SK-N-SH treated with all-trans-retinoic acid at 6 μM for 48 hours (cell line): ENCODE measurements around the gene MAPK10.

ENCODE experiments used
- ATAC-seq: fragments of 200-7000 bp; cut with Tn5 transposase; 3 replicates; pipeline ENCODE4 v1.9.1; 2020; ENCODE audit warnings: mild to moderate bottlenecking, moderate library complexity
- ARNTL ChIP-seq: fragments of 450-650 bp; formaldehyde crosslinking; IDR thresholded peaks from 2 replicates; pipeline ENCODE4 v1.5.0; 2020; ENCODE audit warnings: low read depth, mild to moderate bottlenecking, moderate library complexity, borderline replicate concordance
- BACH2 ChIP-seq: fragments of 250-450 bp; sonication (Bioruptor Pico); IDR thresholded peaks from 2 replicates; pipeline ENCODE4 v1.9.0; 2021; ENCODE audit warnings: mild to moderate bottlenecking, borderline replicate concordance
- CREB5 ChIP-seq: fragments of 250-450 bp; sonication (Bioruptor Pico); IDR thresholded peaks from 2 replicates; pipeline ENCODE4 v1.5.1; 2020; ENCODE audit warnings: low read depth, mild to moderate bottlenecking, moderate library complexity
- CSDC2 ChIP-seq: fragments of 250-450 bp; sonication (Bioruptor Pico); IDR thresholded peaks from 2 replicates; pipeline ENCODE4 v1.5.0; 2020; ENCODE audit warnings: mild to moderate bottlenecking, moderate library complexity
- CSRNP3 ChIP-seq: fragments of 250-450 bp; sonication (Bioruptor Pico); IDR thresholded peaks from 2 replicates; pipeline ENCODE4 v1.5.1; 2021; ENCODE audit warnings: mild to moderate bottlenecking, moderate library complexity
- ESRRG ChIP-seq: fragments of 250-450 bp; sonication (Bioruptor Pico); IDR thresholded peaks from 2 replicates; pipeline ENCODE4 v1.6.1; 2021; ENCODE audit warnings: mild to moderate bottlenecking
- GLIS3 ChIP-seq: fragments of 250-450 bp; sonication (Bioruptor Pico); IDR thresholded peaks from 2 replicates; pipeline ENCODE4 v1.5.0; 2020; ENCODE audit warnings: mild to moderate bottlenecking, moderate library complexity
- ISL1 ChIP-seq: fragments of 250-450 bp; sonication (Bioruptor Pico); IDR thresholded peaks from 2 replicates; pipeline ENCODE4 v2.1.2; 2022; ENCODE audit warnings: mild to moderate bottlenecking, moderate library complexity
- OSR1 ChIP-seq: fragments of 250-450 bp; sonication (Bioruptor Pico); IDR thresholded peaks from 2 replicates; pipeline ENCODE4 v1.8.0; 2022; ENCODE audit warnings: moderate library complexity, mild to moderate bottlenecking, inconsistent platforms
- PATZ1 ChIP-seq: fragments of 250-450 bp; sonication (Bioruptor Pico); IDR thresholded peaks from 2 replicates; pipeline ENCODE4 v1.8.0; 2020; ENCODE audit warnings: mild to moderate bottlenecking, moderate library complexity, borderline replicate concordance
- POU6F1 ChIP-seq: fragments of 250-450 bp; sonication (Bioruptor Pico); IDR thresholded peaks from 2 replicates; pipeline ENCODE4 v1.8.0; 2021; ENCODE audit warnings: low read depth, mild to moderate bottlenecking, moderate library complexity, borderline replicate concordance
- PPARA ChIP-seq: fragments of 250-450 bp; sonication (Bioruptor Pico); IDR thresholded peaks from 2 replicates; pipeline ENCODE4 v1.5.0; 2020; ENCODE audit warnings: mild to moderate bottlenecking, borderline replicate concordance
- RARB ChIP-seq: fragments of 250-450 bp; sonication (Bioruptor Pico); IDR thresholded peaks from 2 replicates; pipeline ENCODE4 v1.8.0; 2021; ENCODE audit warnings: mild to moderate bottlenecking, moderate library complexity
- TCF4 ChIP-seq: fragments of 250-450 bp; sonication (Bioruptor Pico); IDR thresholded peaks from 2 replicates; pipeline ENCODE4 v1.8.0; 2021; ENCODE audit warnings: mild to moderate bottlenecking, moderate library complexity, borderline replicate concordance
- TOX ChIP-seq: fragments of 250-450 bp; sonication (Bioruptor Pico); IDR thresholded peaks from 2 replicates; pipeline ENCODE4 v1.8.0; 2021; ENCODE audit warnings: mild to moderate bottlenecking, moderate library complexity, borderline replicate concordance
- TSHZ2 ChIP-seq: fragments of 250-450 bp; sonication (Bioruptor Pico); IDR thresholded peaks from 2 replicates; pipeline ENCODE4 v1.5.0; 2020; ENCODE audit warnings: mild to moderate bottlenecking, moderate library complexity
- ZC3H10 ChIP-seq: fragments of 250-450 bp; sonication (Bioruptor Pico); IDR thresholded peaks from 2 replicates; pipeline ENCODE4 v1.5.1; 2021; ENCODE audit warnings: mild to moderate bottlenecking, moderate library complexity
- ZFP3 ChIP-seq: fragments of 250-450 bp; sonication (Bioruptor Pico); IDR thresholded peaks from 2 replicates; pipeline ENCODE4 v1.5.0; 2020; ENCODE audit warnings: mild to moderate bottlenecking, moderate library complexity
- ZFP30 ChIP-seq: fragments of 450-650 bp; formaldehyde crosslinking; IDR thresholded peaks from 2 replicates; pipeline ENCODE4 v1.5.0; 2022; ENCODE audit warnings: mild to moderate bottlenecking, moderate library complexity
- ZNF565 ChIP-seq: fragments of 450-650 bp; formaldehyde crosslinking; conservative IDR thresholded peaks from 2 replicates; pipeline ENCODE4 v1.5.0; 2020; ENCODE audit warnings: low read depth, mild to moderate bottlenecking, moderate library complexity
- ZNF70 ChIP-seq: fragments of 450-650 bp; formaldehyde crosslinking; IDR thresholded peaks from 2 replicates; pipeline ENCODE4 v1.5.0; 2020; ENCODE audit warnings: mild to moderate bottlenecking, moderate library complexity

MAPK10 gene

GRCh38 chr4:85955620-85956292, 404.1 kb downstream of the MAPK10 start:
- no peak for ATAC-seq
- TF ChIP-seq ZFP3 (no peak), ARNTL (CRISPR knock-in tag) (no peak), OSR1 (CRISPR knock-in tag) (no peak), BACH2 (CRISPR knock-in tag) (no peak), PPARA (CRISPR knock-in tag) (no peak), ZNF70 (CRISPR knock-in tag) (no peak), PATZ1 (no peak), CSRNP3 (CRISPR knock-in tag) (no peak), GLIS3 (no peak), TOX (CRISPR knock-in tag) (no peak), RARB (CRISPR knock-in tag) (no peak), ESRRG (CRISPR knock-in tag) (no peak), CREB5 (no peak), CSDC2 (CRISPR knock-in tag) (no peak), ZC3H10 (CRISPR knock-in tag) (no peak), TSHZ2 (CRISPR knock-in tag) (no peak), ISL1 (CRISPR knock-in tag) (no peak), POU6F1 (CRISPR knock-in tag) (no peak), ZFP30 (no peak), TCF4 (CRISPR knock-in tag) (no peak)

- TF ChIP-seq PPARA (CRISPR knock-in tag) (no peak), ZNF565 (CRISPR knock-in tag) (no peak), ARNTL (CRISPR knock-in tag) (no peak), BACH2 (CRISPR knock-in tag) (no peak), PATZ1 (no peak), OSR1 (CRISPR knock-in tag) (no peak), ESRRG (CRISPR knock-in tag) (no peak), CSDC2 (CRISPR knock-in tag) (no peak), TCF4 (CRISPR knock-in tag) (no peak), ZNF70 (CRISPR knock-in tag) (no peak), ZFP3 (no peak), ZFP30 (no peak)
- peak; percentile 95 for ATAC-seq
These were observed 406.2 kb downstream of the MAPK10 start for GRCh38 chr4:85953651-85954018.
